ENCODE data around the gene PSMD8. TPM values are rescaled to one million over a fixed set of nuclear protein-coding genes. Genes with fewer than 3 reads are reported as not detected.

Gene PSMD8
- total and polyA plus RNA-seq, 2 of the 8 experiments (the other 6 are each of a cell fraction or from before 2014, with no cell fraction given) = 170 to 486 TPM

GRCh38 chr19:38360839-38361631, 13.3 kb upstream of the PSMD8 start:
- Histone ChIP-seq H3K4me2 (ENCODE audit: insufficient read depth in 1 of 2, low read depth in 2 of 2, low read length in 2 of 2) (peak overlapping the region; percentile 71 to 76), H3K27ac (ENCODE audit: low read depth, low read length) (no peak overlapping the region), H2AFZ (ENCODE audit: low read length) (no peak overlapping the region; the same call in 1 of the 2 replicates), H3K4me3 (ENCODE audit: extremely low read depth in 1 of 4, insufficient read depth in 2 of 4, low read depth in 3 of 4, low read length in 4 of 4) (peak overlapping the region; percentile 57 to 65 (median 62)), H2BK5ac (ENCODE audit: low read depth, low read length) (no peak overlapping the region; the same call in 1 of the 2 replicates), H2AK5ac (ENCODE audit: low read depth, low read length) (peak overlapping the region; percentile 95; the same call in 1 of the 2 replicates), H2BK120ac (replicated peaks; ENCODE audit: low read depth, low read length) (no peak overlapping the region), H4K5ac (ENCODE audit: insufficient read length, low read depth, low read length) (no peak overlapping the region), H3K36me3 (ENCODE audit: control insufficient read depth in 2 of 4, insufficient read depth in 4 of 4, low read length in 3 of 4) (no peaks in the 10 kb centered on the region), H3K14ac (ENCODE audit: insufficient read length) (no peak overlapping the region), H2BK20ac (ENCODE audit: low read length) (no peak overlapping the region), H3K9ac (replicated peaks in 1 of 4; ENCODE audit: extremely low read depth in 1 of 4, low read depth in 3 of 4, low read length in 3 of 4) (peak overlapping the region in 1 of 4 experiments; percentile 25; a peak in 2 of 7 replicates), H3K79me1 (ENCODE audit: low read depth, low read length) (no peaks in the 10 kb centered on the region), H3K4me1 (replicated peaks in 1 of 4; ENCODE audit: control insufficient read depth in 3 of 4, insufficient read depth in 4 of 4, low read length in 3 of 4) (peaks cover 0 to 5% (median 2%) of the 10 kb centered on the region in 4 experiments; a peak in 3 of 7 replicates), H3K56ac (replicated peaks; ENCODE audit: insufficient read length, low read depth, low read length) (no peak overlapping the region), H3K79me2 (ENCODE audit: control insufficient read depth in 1 of 2, insufficient read depth in 2 of 2, low read length in 2 of 2) (no peaks in the 10 kb centered on the region), H4K91ac (replicated peaks; ENCODE audit: insufficient read length, low read length) (no peak overlapping the region), H3K23me2 (ENCODE audit: low read depth, low read length) (peaks cover 8% of the 10 kb centered on the region; the same call in 1 of the 2 replicates), H3K4ac (replicated peaks; ENCODE audit: insufficient read length, low read depth, low read length) (no peak overlapping the region), H3K18ac (ENCODE audit: extremely low read depth, low read length) (peak overlapping the region; percentile 19), H2BK15ac (ENCODE audit: low read length) (peak overlapping the region; percentile 88; the same call in 1 of the 2 replicates), H3K27me3 (replicated peaks in 1 of 4; ENCODE audit: control insufficient read depth in 3 of 4, extremely low read depth in 1 of 4, insufficient read depth in 3 of 4, low read length in 3 of 4) (peaks cover 4 to 25% (median 19%) of the 10 kb centered on the region in 4 experiments), H2BK12ac (ENCODE audit: low read depth, low read length) (peak overlapping the region; percentile 68; the same call in 1 of the 2 replicates), H4K20me1 (replicated peaks in 1 of 2; ENCODE audit: control insufficient read depth in 1 of 2, insufficient read depth in 2 of 2, low read length in 2 of 2) (peaks cover 0 to 2% of the 10 kb centered on the region in 2 experiments), H3K23ac (ENCODE audit: insufficient read length) (no peak overlapping the region), H3K9me3 (ENCODE audit: insufficient read depth in 2 of 2, low read depth in 1 of 2, low read length in 1 of 2) (peaks cover 3 to 9% of the 10 kb centered on the region in 2 experiments; a peak in 2 of 4 replicates), H4K8ac (ENCODE audit: extremely low read depth, insufficient read depth, low read length) (no peak overlapping the region)
- CTCF ChIA-PET (ENCODE audit: partially characterized antibody) = interaction anchor here (0.7 to 2.8 kb wide), 9 partner anchors 9 to 219 kb away, joined by 3 to 14 read pairs (median 3); partner anchors contain the start of genes C19orf33, GGN and PSMD8
- peak; percentile 42; the same call in 1 of the 2 replicates for TF ChIP-seq SUZ12 (IDR thresholded peaks at IDR 0.05; ENCODE audit: low read length)
- no peak for TF ChIP-seq TBP (IDR thresholded peaks at IDR 0.05; ENCODE audit: low read depth, low read length)
- TF ChIP-seq RNF2 (IDR thresholded peaks at IDR 0.05; ENCODE audit: borderline replicate concordance, low read depth, low read length, missing control alignments, poor library complexity, severe bottlenecking) = peak; percentile 1
- TF ChIP-seq E2F6 (IDR thresholded peaks at IDR 0.05) = peak; percentile 13; the same call in 1 of the 2 replicates
- no peak for TF ChIP-seq POLR2A (IDR thresholded peaks at IDR 0.05; ENCODE audit: control extremely low read depth in 1 of 2, low read depth in 2 of 2, low read length in 2 of 2)
- DNase-seq (ENCODE audit: low read depth in 1 of 2, low spot score in 2 of 2) = no peak
- no peak for FAIRE-seq
- WGBS, 2 experiments (ENCODE audit: extremely low coverage in 1 of 2, insufficient coverage in 1 of 2, insufficient read length in 1 of 2, insufficient replicate concordance in 2 of 2, low coverage in 1 of 2, low lambda C conversion rate in 2 of 2, missing lambda C conversion rate in 1 of 2) = 32% methylated on average over 23 of the region's 23 CpGs; no CpG with 5 or more reads in 1 of the 2 experiments
- POLR2A ChIA-PET (ENCODE audit: partially characterized antibody) = interaction anchor here (0.9 to 2.8 kb wide), 6 partner anchors 9 to 34 kb away, joined by 3 to 9 read pairs (median 4); partner anchors contain the start of gene PSMD8

All from H1 (cell line).